Purkinje cell (primary cell): ENCODE measurements around the gene EPHA2. TPM values are rescaled to one million over a fixed set of nuclear protein-coding genes. Genes with fewer than 3 reads are reported as not detected.

ENCODE experiments used
- polyA plus RNA-seq: library from polyadenylated mRNA; unstranded; fragments of >200 nt; fragmentation: Nextera tagmentation; gene quantifications from 2 replicates; pipeline ENCODE4 v1.2.1, GENCODE V29; 2014

Gene EPHA2
- polyA plus RNA-seq = 0.22 TPM in 1 of 2 replicates, not detected in the other

DNA sequence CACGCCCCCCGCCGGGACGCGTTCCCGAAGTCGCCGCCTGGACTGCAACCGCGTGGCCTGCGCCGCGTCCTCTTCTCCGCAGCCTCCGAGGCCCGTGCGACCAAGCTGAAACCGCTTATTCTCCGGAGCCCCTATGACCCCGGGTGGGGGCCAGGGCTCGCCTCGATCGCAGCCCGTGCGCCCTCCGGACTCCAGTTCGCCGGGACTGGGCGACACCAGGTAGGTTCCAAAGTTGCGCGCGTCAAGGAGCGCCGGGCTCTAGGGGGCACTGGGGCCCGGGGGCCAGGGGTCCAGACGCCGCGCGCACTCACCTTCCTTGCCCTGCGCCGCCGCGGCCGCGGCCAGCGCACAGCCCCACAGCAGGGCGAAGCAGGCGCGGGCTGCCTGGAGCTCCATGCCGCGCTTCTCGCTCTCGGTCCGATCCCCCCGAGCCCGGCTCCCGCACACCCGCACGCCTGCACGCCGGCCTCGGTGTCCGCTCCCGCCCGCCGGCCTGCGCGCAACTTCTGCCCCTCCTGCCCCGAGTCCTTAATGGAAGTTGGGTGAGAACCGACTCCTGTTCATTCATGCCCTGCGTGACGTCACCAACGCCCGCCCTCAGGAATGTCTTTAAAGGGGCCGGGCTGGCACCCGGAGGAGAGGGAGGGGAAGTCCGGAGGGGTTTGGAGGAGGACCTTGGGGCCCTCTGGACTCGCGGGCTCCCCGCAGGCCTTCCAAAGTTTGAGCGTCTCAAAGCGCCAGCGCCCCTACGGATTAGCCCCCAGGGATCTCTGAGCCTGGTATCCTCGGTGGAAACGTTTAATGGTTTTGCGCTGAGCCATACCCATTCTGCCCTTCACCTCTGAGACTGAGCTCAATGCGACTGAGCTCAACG, at the start of gene EPHA2:
EPHA2 (minus strand) TSS at position 533 of the 874 bp plus-strand sequence; CDS start at position 396, 137 bp downstream.

Other genes starting within 250 kb of the EPHA2 start
- 0.32 and 2.6 TPM in 2 replicates for gene ZBTB17, start 180.0 kb downstream of the EPHA2 start, polyA plus RNA-seq
- not detected in 2 replicates for gene SRARP, start 151.8 kb downstream of the EPHA2 start, polyA plus RNA-seq
- not detected in 2 replicates for gene HSPB7, start 138.0 kb downstream of the EPHA2 start, polyA plus RNA-seq
- not detected in 2 replicates for gene CLCNKA, start 134.0 kb downstream of the EPHA2 start, polyA plus RNA-seq
- not detected in 2 replicates for gene CLCNKB, start 112.3 kb downstream of the EPHA2 start, polyA plus RNA-seq
- 1.3 and 2.8 TPM in 2 replicates for gene FAM131C, start 82.4 kb downstream of the EPHA2 start, polyA plus RNA-seq
- gene ARHGEF19, start 56.6 kb upstream of the EPHA2 start, polyA plus RNA-seq = not detected in 2 replicates
- 0.20 TPM in 1 of 2 replicates, not detected in the other for gene CPLANE2, start 81.1 kb upstream of the EPHA2 start, polyA plus RNA-seq
- 5.6 and 10.8 TPM in 2 replicates for gene FBXO42, start 196.4 kb upstream of the EPHA2 start, polyA plus RNA-seq
- 1.6 and 3.6 TPM in 2 replicates for gene SZRD1, start 211.2 kb upstream of the EPHA2 start, polyA plus RNA-seq